Breast epithelium (tissue), 4 donors: ENCODE results near the gene IGSF9B. TPM values are rescaled to one million over a fixed set of nuclear protein-coding genes. Genes with fewer than 3 reads are reported as not detected.

Experiments
- DNase-seq, 2 donors: peaks; one replicate each; pipeline ENCODE4 v3.0.0-alpha.2; 2019; ENCODE audit warnings: low spot score in 2 of 2
- H3K27ac ChIP-seq, 2 donors: fragments of 200-600 bp; sonication (generic) in 1 of 2; one replicate each; pipeline ENCODE4 v1.5.1; 2016 to 2019; ENCODE audit warnings: mild to moderate bottlenecking in 1 of 2
- H3K27me3 ChIP-seq, 2 donors: fragments of 200-600 bp; sonication (generic) in 1 of 2; one replicate each; pipeline versions ENCODE4 v1.5.1 to v1.6.0; 2017 to 2019; ENCODE audit warnings: control low read depth in 1 of 2, mild to moderate bottlenecking in 1 of 2
- H3K36me3 ChIP-seq: fragments of 200-600 bp; one replicate; pipeline ENCODE4 v1.5.1; 2019
- H3K4me1 ChIP-seq, 2 donors: fragments of 200-600 bp; sonication (generic); one replicate each; pipeline ENCODE4 v1.5.1; 2016 to 2019; ENCODE audit warnings: control low read depth in 1 of 2
- H3K4me3 ChIP-seq, 3 donors: fragments of 200-600 bp; sonication (generic); 1 replicate in 2 of 3; 2 replicates in 1 of 3; pipeline ENCODE4 v1.5.1; 2016 to 2019; ENCODE audit warnings: mild to moderate bottlenecking in 3 of 3, moderate library complexity in 2 of 3
- H3K9me3 ChIP-seq, 2 donors: fragments of 200-600 bp; sonication (generic) in 1 of 2; one replicate each; pipeline ENCODE4 v1.5.1; 2016 to 2019; ENCODE audit warnings: control low read depth in 1 of 2
- CTCF ChIP-seq, 3 donors: fragments of 450-650 bp; IDR thresholded peaks; one replicate each; pipeline ENCODE4 v1.5.1; 2016 to 2017; ENCODE audit warnings: antibody characterized with exemption in 3 of 3, mild to moderate bottlenecking in 3 of 3, moderate library complexity in 3 of 3
- POLR2A ChIP-seq: fragments of 450-650 bp; IDR thresholded peaks from one replicate; pipeline ENCODE4 v1.6.1; 2016; ENCODE audit warnings: antibody characterized with exemption, mild to moderate bottlenecking, moderate library complexity
- POLR2AphosphoS5 ChIP-seq, 3 donors: sonication (generic); formaldehyde crosslinking; IDR thresholded peaks; one replicate each; pipeline ENCODE4 v1.6.1; 2017; ENCODE audit warnings: antibody characterized with exemption in 3 of 3
- intact Hi-C: fragments of 100-400 bp; cut with DNase I; formaldehyde crosslinking; loops from one replicate; pipeline ENCODE4 v1.15.1; 2023; ENCODE audit warnings: low total_unique reads
- total RNA-seq, 3 donors: library from RNA; depleted of rRNA; stranded (reverse); fragments of >200 nt; gene quantifications; one replicate each; pipeline ENCODE4 v1.1.0, GENCODE V29; 2016

The IGSF9B gene
- total RNA-seq, 3 donors from 2014 or later: 0.64 to 4.5 (median 3.3) TPM

- no peaks in the 10 kb centered on the region for H3K4me1 ChIP-seq
- intact Hi-C loops: no loop called here
- no peak for TF ChIP-seq POLR2A
- TF ChIP-seq POLR2AphosphoS5 (IDR thresholded peaks at IDR 0.05): no peak
- TF ChIP-seq CTCF (IDR thresholded peaks at IDR 0.05): no peak
- H3K27me3 ChIP-seq: no peaks in the 10 kb centered on the region
- no peaks in the 10 kb centered on the region for H3K36me3 ChIP-seq
- H3K4me3 ChIP-seq: no peak overlapping the region
- no peak overlapping the region for H3K27ac ChIP-seq
- H3K9me3 ChIP-seq: no peaks in the 10 kb centered on the region
- DNase-seq: no peak
Observed at GRCh38 chr11:133930767-133931448, 25.9 kb downstream of the IGSF9B start.

- intact Hi-C loops: no loop called here
- Histone ChIP-seq H3K36me3 (no peaks in the 10 kb centered on the region), H3K4me1 (no peaks in the 10 kb centered on the region)
Observed at GRCh38 chr11:133930053-133930766, 26.6 kb downstream of the IGSF9B start.

GRCh38 chr11:133929401-133930052, 27.2 kb downstream of the IGSF9B start:
- TF ChIP-seq POLR2A: no peak
- H3K9me3 ChIP-seq: no peaks in the 10 kb centered on the region
- no peaks in the 10 kb centered on the region for H3K27me3 ChIP-seq
- H3K36me3 ChIP-seq: no peaks in the 10 kb centered on the region
- no peaks in the 10 kb centered on the region for H3K4me1 ChIP-seq
- H3K4me3 ChIP-seq: no peak overlapping the region
- H3K27ac ChIP-seq: no peak overlapping the region
- DNase-seq: no peak
- intact Hi-C loops: no loop called here

More at GRCh38 chr11:133930053-133930766, 26.6 kb downstream of the IGSF9B start:
- H3K9me3 ChIP-seq: no peaks in the 10 kb centered on the region
- no peaks in the 10 kb centered on the region for H3K27me3 ChIP-seq
- DNase-seq: no peak
- H3K27ac ChIP-seq: no peak overlapping the region
- TF ChIP-seq CTCF (IDR thresholded peaks at IDR 0.05) (no peak), POLR2A (no peak), POLR2AphosphoS5 (IDR thresholded peaks at IDR 0.05) (no peak)
- no peak overlapping the region for H3K4me3 ChIP-seq

GRCh38 chr11:133928628-133929059, 28.1 kb downstream of the IGSF9B start:
- H3K4me3 ChIP-seq: peak overlapping the region in 2 of 3 donors; percentile 40 to 61

More at GRCh38 chr11:133928628-133929059, 28.1 kb downstream of the IGSF9B start:
- no peaks in the 10 kb centered on the region for H3K9me3 ChIP-seq
- H3K27me3 ChIP-seq: no peaks in the 10 kb centered on the region
- H3K36me3 ChIP-seq: no peaks in the 10 kb centered on the region
- no peaks in the 10 kb centered on the region for H3K4me1 ChIP-seq
- peak; percentile 53 to 77 for DNase-seq
- TF ChIP-seq POLR2A (no peak), CTCF (IDR thresholded peaks at IDR 0.05) (no peak), POLR2AphosphoS5 (IDR thresholded peaks at IDR 0.05) (no peak)
- peak overlapping the region in 1 of 2 donors; percentile 60 for H3K27ac ChIP-seq
- intact Hi-C loops: no loop called here
